HG02623 (cell line): ENCODE measurements around the gene PUS3.
"Not testable (repeated sequence)": the region's sequence is repeated elsewhere in the genome, so short reads cannot be mapped to it uniquely, and the experiment has no call there.

ENCODE experiments used
- ATAC-seq: cut with Tn5 transposase; IDR thresholded peaks from one replicate; pipeline ENCODE4 v1.9.1; 2021; ENCODE audit warnings: moderate library complexity; ENCODE audit not compliant: unreplicated experiment

Gene PUS3

GRCh38 chr11:125873881-125874555 lies 29.0 kb downstream of the PUS3 start:
- ATAC-seq, result no peak

- no peak for ATAC-seq
Observed at GRCh38 chr11:125872138-125872491, 30.9 kb downstream of the PUS3 start.

- ATAC-seq, result no peak
Observed at GRCh38 chr11:125871391-125872137, 31.4 kb downstream of the PUS3 start.

- no peak for ATAC-seq
Observed at GRCh38 chr11:125869521-125869920, 33.5 kb downstream of the PUS3 start.

- not testable (repeated sequence) for ATAC-seq
Observed at GRCh38 chr11:125865354-125865753, 37.7 kb downstream of the PUS3 start.

GRCh38 chr11:125862786-125863185 lies 40.2 kb downstream of the PUS3 start:
- not testable (repeated sequence) for ATAC-seq

GRCh38 chr11:125857670-125858069 lies 45.3 kb downstream of the PUS3 start:
- ATAC-seq, result not testable (repeated sequence)

- no peak for ATAC-seq
Observed at GRCh38 chr11:125846188-125846587, 56.8 kb downstream of the PUS3 start.
